ENCODE measurements around the gene ISG20.

- TF ChIP-seq CTCF (IDR thresholded peaks at IDR 0.05) = no peak
- TF ChIP-seq POLR2A (IDR thresholded peaks at IDR 0.05) = no peak
Measured at GRCh38 chr15:88653200-88654064, 14.6 kb downstream of the ISG20 start.

Data from right lobe of liver (tissue), 4 donors.